Type B pancreatic cell (in vitro differentiated cells): ENCODE measurements around the gene MKKS. TPM values are rescaled to one million over a fixed set of nuclear protein-coding genes. Genes with fewer than 3 reads are reported as not detected.
"Not testable (repeated sequence)": the region's sequence is repeated elsewhere in the genome, so short reads cannot be mapped to it uniquely, and the experiment has no call there.

Experiments
- DNase-seq: peaks from one replicate; pipeline ENCODE4 v3.0.0; 2021; ENCODE audit warnings: mixed read lengths; ENCODE audit not compliant: unreplicated experiment; ENCODE audit errors: extremely low spot score
- H3K27ac Mint-ChIP-seq: 2 replicates; pipeline ENCODE4 v1.8.0; 2021; ENCODE audit warnings: mild to moderate bottlenecking, mixed read lengths
- H3K27me3 Mint-ChIP-seq: 2 replicates; pipeline ENCODE4 v1.8.0; 2021; ENCODE audit warnings: mixed read lengths
- H3K36me3 Mint-ChIP-seq: 2 replicates; pipeline ENCODE4 v1.8.0; 2021; ENCODE audit warnings: mixed read lengths
- H3K4me1 Mint-ChIP-seq: one replicate; pipeline ENCODE4 v1.8.0; 2021; ENCODE audit warnings: mixed read lengths; ENCODE audit not compliant: unreplicated experiment
- H3K4me3 Mint-ChIP-seq: 2 replicates; pipeline ENCODE4 v1.8.0; 2021; ENCODE audit warnings: mild to moderate bottlenecking, mixed read lengths
- H3K9me3 Mint-ChIP-seq: 2 replicates; pipeline ENCODE4 v1.8.0; 2021; ENCODE audit warnings: mixed read lengths
- CTCF ChIP-seq: fragments of 200-600 bp; sonication (generic); conservative IDR thresholded peaks from 2 replicates; pipeline ENCODE4 v1.5.0; 2021; ENCODE audit warnings: antibody characterized with exemption, mild to moderate bottlenecking
- total RNA-seq: library from RNA; stranded (reverse); gene quantifications from 2 replicates; pipeline ENCODE4 v1.2.1, GENCODE V29; 2021; ENCODE audit warnings: low replicate concordance

MKKS gene
- total RNA-seq, 1 donor from 2014 or later, result 19.9 TPM

- no peak for DNase-seq
- Mint-ChIP-seq H3K27me3 (no peaks in the 10 kb centered on the region), H3K4me3 (no peak overlapping the region), H3K27ac (no peak overlapping the region), H3K4me1 (no peaks in the 10 kb centered on the region), H3K9me3 (no peaks in the 10 kb centered on the region), H3K36me3 (peaks cover 3% of the 10 kb centered on the region)
- TF ChIP-seq CTCF, result no peak
These were observed 29.9 kb downstream of the MKKS start for GRCh38 chr20:10404023-10404628.

- no peak for DNase-seq
- no peak overlapping the region for H3K4me3 Mint-ChIP-seq
- H3K27ac Mint-ChIP-seq, result no peak overlapping the region
- no peaks in the 10 kb centered on the region for H3K36me3 Mint-ChIP-seq
- TF ChIP-seq CTCF, result no peak
- H3K27me3 Mint-ChIP-seq, result no peaks in the 10 kb centered on the region
- H3K9me3 Mint-ChIP-seq, result no peaks in the 10 kb centered on the region
- no peaks in the 10 kb centered on the region for H3K4me1 Mint-ChIP-seq
These were observed 30.9 kb downstream of the MKKS start for GRCh38 chr20:10402938-10403608.

GRCh38 chr20:10398834-10399369 is 35.1 kb downstream of the MKKS start:
- no peaks in the 10 kb centered on the region for H3K4me1 Mint-ChIP-seq
- no peak for DNase-seq
- TF ChIP-seq CTCF, result no peak
- no peaks in the 10 kb centered on the region for H3K9me3 Mint-ChIP-seq
- no peaks in the 10 kb centered on the region for H3K27me3 Mint-ChIP-seq
- no peaks in the 10 kb centered on the region for H3K36me3 Mint-ChIP-seq
- H3K4me3 Mint-ChIP-seq, result no peak overlapping the region
- H3K27ac Mint-ChIP-seq, result no peak overlapping the region

GRCh38 chr20:10394752-10395151 is 39.3 kb downstream of the MKKS start:
- not testable (repeated sequence) for H3K36me3 Mint-ChIP-seq, DNase-seq, H3K27me3 Mint-ChIP-seq, H3K27ac Mint-ChIP-seq, H3K9me3 Mint-ChIP-seq, H3K4me3 Mint-ChIP-seq, H3K4me1 Mint-ChIP-seq

GRCh38 chr20:10390709-10391108 is 43.3 kb downstream of the MKKS start:
- Mint-ChIP-seq H3K36me3 (no peaks in the 10 kb centered on the region), H3K4me1 (peaks cover 24% of the 10 kb centered on the region), H3K4me3 (no peak overlapping the region), H3K27me3 (peaks cover 15% of the 10 kb centered on the region), H3K27ac (no peak overlapping the region), H3K9me3 (peaks cover 12% of the 10 kb centered on the region)
- DNase-seq, result no peak
- TF ChIP-seq CTCF, result no peak

GRCh38 chr20:10388597-10388996 is 45.4 kb downstream of the MKKS start:
- TF ChIP-seq CTCF, result no peak
- Mint-ChIP-seq H3K27me3 (peaks cover 15% of the 10 kb centered on the region), H3K9me3 (peaks cover 12% of the 10 kb centered on the region), H3K36me3 (no peaks in the 10 kb centered on the region), H3K4me1 (peaks cover 25% of the 10 kb centered on the region), H3K4me3 (no peak overlapping the region), H3K27ac (peak overlapping the region; percentile 48)
- DNase-seq, result no peak
